HepG2 (cell line): ENCODE results near the gene EPHA4. TPM values are rescaled to one million over a fixed set of nuclear protein-coding genes. Genes with fewer than 3 reads are reported as not detected.
A peak's percentile ranks its signal among the peaks of the same experiment; 100 is the strongest.

Experiments used
- ATAC-seq: fragments of 200-7000 bp; cut with Tn5 transposase; 3 replicates; pipeline ENCODE4 v1.9.1; 2020; ENCODE audit warnings: mild to moderate bottlenecking, moderate library complexity
- BruUV-seq: library from RNA; stranded (reverse); fragments of 400-500 nt; replicated peaks from 2 replicates; lab custom pipeline; 2021; lab: Mats Ljungman, UMichigan
- CTCF ChIA-PET: fragments of 300-600 bp; formaldehyde crosslinking; extraction: SDS; loops from one replicate; lab custom pipeline; 2021; ENCODE audit warnings: low total read pairs, inconsistent platforms, low intra/inter-chr PET ratio; lab: Yijun Ruan, JAX
- POLR2A ChIA-PET: fragments of 350-600 bp; sonication (Branson Sonifier 250); formaldehyde crosslinking; loops from one replicate; lab custom pipeline; 2020; ENCODE audit warnings: antibody characterized with exemption, inconsistent platforms; lab: Yijun Ruan, JAX
- DNase-seq: peaks from one replicate; pipeline ENCODE4 v3.0.0-alpha.2; 2015; ENCODE audit warnings: low spot score
- FAIRE-seq: peaks from 3 replicates; lab custom pipeline; 2011; peaks lifted over from hg19 to GRCh38; lab: Jason Lieb, UNC
- H2AFZ ChIP-seq: one replicate; pipeline ENCODE4 v1.6.1; 2011; ENCODE audit warnings: low read length, inconsistent platforms
- H3K27ac ChIP-seq: fragments of 300-600 bp; 3 replicates; pipeline ENCODE4 v1.8.0; 2011; ENCODE audit warnings: mixed run types, mild to moderate bottlenecking, mixed read lengths, low read length, inconsistent platforms; ENCODE audit not compliant: insufficient read depth; ENCODE audit errors: extremely low read length
- H3K27me3 ChIP-seq, 2 experiments: fragments of 200-600 bp in 1 of 2; 2 replicates in 1 of 2; 3 replicates in 1 of 2; pipeline versions ENCODE4 v1.6.0 to v1.8.0; 2011; ENCODE audit warnings: low read length in 2 of 2, mild to moderate bottlenecking in 2 of 2, moderate library complexity in 2 of 2, inconsistent platforms in 1 of 2; ENCODE audit not compliant: insufficient read depth in 2 of 2, control insufficient read depth in 1 of 2
- H3K36me3 ChIP-seq, 2 experiments: fragments of 200-600 bp in 1 of 2; replicated peaks in 1 of 2; 2 replicates in 1 of 2; 3 replicates in 1 of 2; pipeline versions ENCODE4 v1.5.1 to v1.8.0; 2011; ENCODE audit warnings: low read length in 2 of 2, inconsistent platforms in 1 of 2; ENCODE audit not compliant: insufficient read depth in 2 of 2, control insufficient read depth in 1 of 2
- H3K4me1 ChIP-seq: 2 replicates; pipeline ENCODE4 v1.5.1; 2012; ENCODE audit warnings: low read length, inconsistent platforms; ENCODE audit not compliant: insufficient read depth
- H3K4me2 ChIP-seq: 2 replicates; pipeline ENCODE4 v1.6.0; 2011; ENCODE audit warnings: low read depth, low read length, inconsistent platforms
- H3K4me3 ChIP-seq, 3 experiments: fragments of 200-600 bp in 1 of 3; sonication (generic), shearing (Covaris generic) in 1 of 3; replicated peaks in 1 of 3; 2 replicates each; pipeline ENCODE4 v1.5.1; 2011 to 2016; ENCODE audit warnings: low read length in 3 of 3, inconsistent platforms in 2 of 3, low read depth in 2 of 3, mild to moderate bottlenecking in 2 of 3, control low read depth in 1 of 3, mixed read lengths in 1 of 3; ENCODE audit not compliant: insufficient read depth in 1 of 3
- H3K79me2 ChIP-seq: one replicate; pipeline ENCODE4 v1.6.1; 2011; ENCODE audit warnings: low read length, inconsistent platforms; ENCODE audit not compliant: insufficient read depth
- H3K9ac ChIP-seq: 2 replicates; pipeline ENCODE4 v1.6.0; 2011; ENCODE audit warnings: mild to moderate bottlenecking, low read depth, low read length, inconsistent platforms; ENCODE audit not compliant: insufficient read depth
- H3K9me3 ChIP-seq: 2 replicates; pipeline ENCODE4 v1.5.1; 2012; ENCODE audit warnings: mild to moderate bottlenecking, low read length
- H4K20me1 ChIP-seq: 2 replicates; pipeline ENCODE4 v1.6.0; 2011; ENCODE audit warnings: inconsistent platforms, mild to moderate bottlenecking, low read length, moderate library complexity; ENCODE audit not compliant: insufficient read depth
- CREB1 ChIP-seq, 2 experiments: fragments of 450-650 bp in 1 of 2; IDR thresholded peaks; 2 replicates each; pipeline ENCODE4 v1.6.1; 2016 to 2017; ENCODE audit warnings: control low read depth in 1 of 2, mild to moderate bottlenecking in 1 of 2, missing compliant biosample characterization in 1 of 2, missing genetic modification characterization in 1 of 2
- ELF3 ChIP-seq: IDR thresholded peaks from 2 replicates; pipeline ENCODE4 v1.6.1; 2016; ENCODE audit warnings: missing genetic modification reagents, missing compliant biosample characterization
- GPBP1L1 ChIP-seq: sonication (generic); formaldehyde crosslinking; IDR thresholded peaks from 2 replicates; pipeline ENCODE4 v1.5.0; 2020; ENCODE audit warnings: mild to moderate bottlenecking, missing genetic modification reagents
- TOE1 ChIP-seq: sonication (generic); formaldehyde crosslinking; IDR thresholded peaks from 2 replicates; pipeline ENCODE4 v1.4.0; 2020; ENCODE audit warnings: mild to moderate bottlenecking, missing genetic modification reagents
- ZNF350 ChIP-seq: sonication (generic); formaldehyde crosslinking; IDR thresholded peaks from 2 replicates; pipeline ENCODE4 v1.4.0; 2020; ENCODE audit warnings: mild to moderate bottlenecking, low read depth, missing genetic modification reagents, borderline replicate concordance
- WGBS: methylation state at CpG from one replicate; pipeline ENCODE4 v1.1.6; 2017; ENCODE audit warnings: low lambda C conversion rate; 5-methylcytosine and 5-hydroxymethylcytosine counted together
- in situ Hi-C: cut with HindIII; loops from 2 replicates; pipeline ENCODE4 v1.10.0; 2017; ENCODE audit warnings: low pct_unique_long_range_greater_than_20kb; ENCODE audit not compliant: extremely low pct_ligation_motif_present
- intact Hi-C: fragments of 100-400 bp; cut with micrococcal nuclease; formaldehyde crosslinking; loops from one replicate; pipeline ENCODE4 v1.10.0; 2022; ENCODE audit not compliant: unreplicated experiment
- polyA plus RNA-seq, 8 experiments: library from polyadenylated mRNA; depleted of rRNA in 3 of 8; stranded (reverse) in 7 of 8; unstranded in 1 of 8; fragments of >200 nt; fragmentation: Illumina TruSeq in 4 of 8; extraction: Trizol in 4 of 8; gene quantifications; 2 replicates each; pipeline versions ENCODE4 v1.2.1 to v1.2.3, GENCODE V29; 2011 to 2016; ENCODE audit warnings: low read depth in 4 of 8, missing spikeins in 1 of 8, mixed read lengths in 1 of 8; ENCODE audit not compliant: insufficient read depth in 1 of 8
- total RNA-seq, 5 experiments: library from RNA; depleted of rRNA; stranded (reverse); fragments of >200 nt; fragmentation: Illumina TruSeq; extraction: Trizol; gene quantifications; 2 replicates each; pipeline ENCODE4 v1.2.3, GENCODE V29; 2016; ENCODE audit warnings: low read depth in 1 of 5

The EPHA4 gene
- total and polyA plus RNA-seq, 2 of the 13 experiments (the other 11 are each of a cell fraction or from before 2014, with no cell fraction given) = not detected

- ChIA-PET CTCF (no interaction called here), POLR2A (no interaction called here)
- Histone ChIP-seq H4K20me1 (no peaks in the 10 kb centered on the region), H3K36me3 (no peaks in the 10 kb centered on the region), H3K4me1 (no peaks in the 10 kb centered on the region), H3K79me2 (no peaks in the 10 kb centered on the region), H3K27ac (no peak overlapping the region), H3K9ac (no peak overlapping the region), H3K27me3 (no peaks in the 10 kb centered on the region; a peak in 1 of 5 replicates), H3K4me3 (no peak overlapping the region), H3K4me2 (no peak overlapping the region), H3K9me3 (no peaks in the 10 kb centered on the region), H2AFZ (no peak overlapping the region)
- ATAC-seq = no peak
- no TSS peak for BruUV-seq
- TF ChIP-seq ZNF350 = no peak
- TF ChIP-seq TOE1 = no peak
- DNase-seq = no peak
- intact Hi-C loops (no loop called here), in situ Hi-C loops (no loop called here)
- FAIRE-seq = no peak
- WGBS = 0% methylated on average over 1 of the region's 1 CpG
Observed at GRCh38 chr2:221515864-221516263, 56.2 kb downstream of the EPHA4 start.

DNA sequence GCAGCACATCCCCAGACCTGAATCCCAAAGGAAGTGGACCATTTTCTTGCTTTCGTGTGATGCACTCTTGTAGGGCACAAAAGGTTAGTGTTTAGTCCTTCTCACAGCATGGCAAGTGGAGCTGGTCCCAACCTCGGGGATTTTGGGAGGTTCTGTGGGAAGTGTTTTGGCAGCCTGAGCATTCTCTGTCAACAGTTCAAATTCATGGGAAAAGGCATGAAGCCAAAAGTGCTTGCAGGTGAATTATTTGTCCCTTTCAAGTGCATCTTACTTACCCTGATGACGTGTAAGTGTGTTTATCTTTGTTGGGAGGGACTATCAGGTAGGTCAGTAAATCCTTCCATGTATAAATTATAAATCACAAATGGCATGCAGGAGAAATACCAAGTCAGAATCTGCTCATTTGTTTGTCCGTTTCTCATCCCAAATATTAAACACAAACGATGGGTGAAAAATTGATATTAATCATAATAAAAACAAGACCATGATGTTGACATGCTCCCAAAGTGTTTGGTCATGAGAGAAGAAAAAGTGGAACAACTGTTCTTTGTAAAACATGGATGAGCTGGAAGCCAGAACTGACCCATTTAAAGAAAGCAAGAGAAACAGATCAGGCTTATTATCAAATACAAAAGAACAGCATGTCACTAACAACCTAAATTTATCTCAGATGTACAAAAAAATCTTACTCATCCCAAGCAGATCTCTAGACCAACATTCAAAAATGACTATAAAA is 57.6 kb downstream of the EPHA4 start:
- CTCF ChIA-PET = no interaction called here
- no peak overlapping the region for H3K4me3 ChIP-seq
- H4K20me1 ChIP-seq = no peaks in the 10 kb centered on the region
- DNase-seq (no peak), FAIRE-seq (no peak), ATAC-seq (no peak)
- no peaks in the 10 kb centered on the region for H3K9me3 ChIP-seq
- 7% methylated on average over 5 of the region's 5 CpGs for WGBS
- no TSS peak for BruUV-seq
- no peak overlapping the region for H3K9ac ChIP-seq
- H3K4me1 ChIP-seq = no peaks in the 10 kb centered on the region
- no peak overlapping the region for H3K27ac ChIP-seq
- H2AFZ ChIP-seq = no peak overlapping the region
- in situ Hi-C loops (no loop called here), intact Hi-C loops (no loop called here)
- H3K27me3 ChIP-seq = no peaks in the 10 kb centered on the region; a peak in 1 of 5 replicates
- TF ChIP-seq GPBP1L1 (CRISPR knock-in tag) (no peak), CREB1 (IDR thresholded peaks at IDR 0.05) (peak; percentile 41; the same call in 1 of the 2 replicates), CREB1 (CRISPR knock-in tag; IDR thresholded peaks at IDR 0.05) (no peak), ELF3 (no peak)
- POLR2A ChIA-PET = no interaction called here
- no peak overlapping the region for H3K4me2 ChIP-seq
- H3K79me2 ChIP-seq = no peaks in the 10 kb centered on the region
- no peaks in the 10 kb centered on the region for H3K36me3 ChIP-seq
